ENCODE measurements around the gene APLP1.

- TF ChIP-seq CTCF (IDR thresholded peaks at IDR 0.05), result no peak
- TF ChIP-seq POLR2A (IDR thresholded peaks at IDR 0.05), result no peak
- no peak for TF ChIP-seq POLR2AphosphoS5 (IDR thresholded peaks at IDR 0.05; ENCODE audit: insufficient read depth in 1 of 2, low read depth in 1 of 2)
Observed at GRCh38 chr19:35868172-35868822, at the start of gene APLP1.
